ENCODE results near the gene MAPK12.
A peak's percentile ranks its signal among the peaks of the same experiment; 100 is the strongest.
"Not testable (repeated sequence)": the region's sequence is repeated elsewhere in the genome, so short reads cannot be mapped to it uniquely, and the experiment has no call there.

Gene MAPK12

DNA sequence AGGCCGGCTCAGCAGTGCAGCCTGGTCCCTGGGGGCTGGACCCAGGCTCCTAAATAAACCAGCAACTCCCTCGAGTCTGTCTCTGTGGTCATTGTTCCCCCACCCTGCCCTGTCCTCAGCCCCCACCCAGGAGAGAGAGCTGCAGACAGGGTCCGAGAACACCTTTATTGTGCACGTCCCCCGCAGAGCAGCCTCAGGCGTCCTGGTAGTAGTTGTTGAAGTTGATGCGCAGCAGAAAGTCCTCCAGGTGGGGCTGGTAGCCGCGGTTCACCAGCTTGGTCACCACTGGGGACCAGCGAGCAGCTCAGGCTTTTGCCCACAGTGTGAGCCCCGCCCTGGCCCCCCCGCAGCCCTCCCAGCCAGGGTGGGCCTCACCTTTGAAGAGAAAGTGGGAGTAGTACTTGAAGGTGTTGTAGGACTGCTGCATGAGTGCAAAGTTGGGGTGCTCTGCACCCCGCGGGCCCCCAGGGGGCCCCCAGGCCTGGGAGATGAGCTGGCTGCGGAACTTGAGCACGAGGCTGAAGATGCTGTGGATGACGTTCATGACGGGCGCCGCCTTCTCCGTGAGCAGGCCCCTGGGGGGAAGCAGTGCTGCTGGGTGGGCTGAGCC is 43.8 kb downstream of the MAPK12 start:
- no peak for DNase-seq (ENCODE audit: low read depth in 1 of 2, low spot score in 1 of 2)

DNA sequence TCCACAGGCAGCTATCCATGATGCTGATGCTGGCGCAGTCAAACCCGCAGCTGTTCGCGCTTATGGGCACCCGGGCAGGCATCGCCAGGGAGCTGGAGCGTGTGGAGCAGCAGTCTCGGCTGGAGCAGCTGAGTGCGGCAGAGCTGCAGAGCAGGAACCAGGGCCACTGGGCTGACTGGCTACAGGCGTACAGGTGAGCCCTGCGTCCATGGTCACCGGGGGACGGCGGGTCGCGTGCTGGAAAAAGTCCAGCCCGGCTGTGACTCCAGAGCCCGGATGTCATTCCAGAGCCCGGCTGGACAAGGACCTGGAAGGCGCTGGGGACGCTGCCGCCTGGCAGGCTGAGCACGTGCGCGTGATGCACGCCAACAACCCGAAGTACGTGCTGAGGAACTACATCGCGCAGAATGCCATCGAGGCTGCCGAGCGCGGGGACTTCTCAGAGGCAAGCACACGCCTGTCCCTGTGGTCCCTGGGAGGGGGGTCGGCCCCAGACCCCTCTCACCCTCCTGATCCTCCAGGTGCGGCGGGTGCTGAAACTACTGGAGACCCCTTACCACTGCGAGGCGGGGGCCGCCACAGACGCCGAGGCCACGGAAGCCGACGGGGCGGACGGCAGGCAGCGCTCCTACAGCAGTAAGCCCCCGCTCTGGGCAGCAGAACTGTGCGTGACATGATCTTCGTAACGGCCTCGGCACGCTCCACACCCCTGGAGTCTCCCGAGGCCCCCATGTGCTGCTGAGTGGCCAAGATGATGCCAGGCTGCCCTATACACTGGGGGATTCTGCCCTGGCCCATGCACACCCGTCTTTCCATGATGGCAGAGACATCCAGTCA is 44.6 kb downstream of the MAPK12 start:
- DNase-seq (ENCODE audit: low read depth in 1 of 2, low spot score in 1 of 2): no peak

DNA sequence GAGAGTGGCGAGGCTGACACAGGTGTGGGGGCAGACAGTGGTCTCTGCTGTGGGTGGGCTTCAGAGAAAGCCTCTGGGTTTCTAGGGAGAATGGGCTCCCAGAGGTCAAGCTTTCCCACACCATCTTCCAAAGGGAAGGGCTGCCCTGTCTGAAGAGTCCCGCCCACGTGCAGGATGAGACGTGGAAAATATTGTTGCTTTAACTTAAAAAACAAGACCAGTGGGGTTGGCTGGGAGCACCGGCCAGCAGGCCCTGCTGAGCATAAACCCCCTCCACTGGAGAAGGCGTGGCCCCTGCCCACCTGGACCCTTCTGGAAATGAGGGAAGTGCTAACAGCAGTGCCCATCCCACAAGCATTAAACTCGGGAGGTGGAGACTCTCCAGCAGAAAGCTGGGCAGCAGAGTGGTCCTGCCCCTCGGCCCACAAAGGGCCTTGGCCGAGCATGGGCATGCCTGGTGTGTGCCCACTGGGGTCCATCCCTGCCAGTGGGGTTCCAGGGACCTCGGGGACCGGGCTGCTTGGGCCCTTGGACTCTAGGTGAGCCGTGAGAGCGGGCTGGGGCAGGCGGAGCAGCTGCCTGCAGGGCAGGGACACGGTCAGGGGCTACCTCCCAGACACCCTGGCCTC is 45.3 kb downstream of the MAPK12 start:
- DNase-seq (ENCODE audit: low read depth in 1 of 2, low spot score in 1 of 2): no peak

DNA sequence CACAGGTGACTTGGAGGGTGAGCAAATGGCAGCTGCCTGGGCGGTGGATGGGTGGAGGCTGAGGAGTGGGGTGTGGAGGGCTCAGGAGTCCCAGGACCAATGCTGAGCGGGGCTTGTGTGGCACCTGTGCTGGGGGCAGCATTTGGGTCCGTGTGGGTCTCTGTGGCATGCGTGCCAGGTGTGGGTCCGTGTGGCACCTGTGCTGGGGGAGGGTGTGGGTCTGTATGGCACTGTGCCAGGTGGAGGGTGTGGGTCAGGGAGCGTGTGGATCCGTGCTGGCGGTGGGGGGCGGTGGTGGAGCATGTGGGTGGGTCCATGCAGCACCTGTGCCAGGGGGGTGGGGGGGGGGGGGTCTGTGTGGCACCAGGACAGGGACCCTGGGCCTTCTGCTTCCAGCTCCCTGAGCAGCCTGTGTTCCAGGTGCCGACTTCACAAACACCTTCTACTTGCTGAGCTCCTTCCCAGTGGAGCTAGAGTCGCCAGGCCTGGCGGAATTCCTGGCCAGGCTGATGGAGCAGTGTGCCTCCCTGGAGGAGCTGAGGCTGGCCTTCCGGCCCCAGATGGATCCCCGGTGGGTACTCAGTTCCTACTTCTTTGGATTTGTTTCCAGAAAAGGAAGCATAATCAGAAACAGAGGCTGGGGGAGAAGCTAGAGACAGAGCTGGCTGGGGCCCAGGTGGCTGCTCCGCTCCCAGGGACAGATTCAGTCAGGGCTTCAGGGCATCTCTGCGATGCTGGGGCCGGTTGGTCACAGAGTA is 46.0 kb downstream of the MAPK12 start:
- no peak for DNase-seq (ENCODE audit: low read depth in 1 of 2, low spot score in 1 of 2)

DNA sequence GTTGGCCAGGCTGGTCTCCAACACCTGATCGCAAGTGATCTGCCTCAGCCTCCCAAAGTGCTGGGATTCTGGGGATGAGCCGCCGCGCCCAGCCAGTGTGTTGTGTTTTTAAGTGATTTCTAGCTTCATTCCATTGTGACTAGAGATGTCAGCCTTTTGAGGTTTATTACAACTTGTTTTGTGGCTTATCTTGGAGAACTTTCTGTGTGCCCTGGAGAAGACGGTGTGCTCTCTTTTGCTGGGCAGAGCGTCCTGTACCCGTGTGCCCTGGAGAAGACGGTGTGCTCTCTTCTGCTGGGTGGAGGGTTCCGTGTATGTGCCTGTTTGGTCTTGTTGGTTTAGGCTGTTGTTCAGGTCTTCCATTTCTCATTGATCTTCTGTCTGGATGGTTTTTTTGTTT is 48.2 kb downstream of the MAPK12 start:
- DNase-seq (ENCODE audit: low read depth in 1 of 2, low spot score in 1 of 2): no peak

DNA sequence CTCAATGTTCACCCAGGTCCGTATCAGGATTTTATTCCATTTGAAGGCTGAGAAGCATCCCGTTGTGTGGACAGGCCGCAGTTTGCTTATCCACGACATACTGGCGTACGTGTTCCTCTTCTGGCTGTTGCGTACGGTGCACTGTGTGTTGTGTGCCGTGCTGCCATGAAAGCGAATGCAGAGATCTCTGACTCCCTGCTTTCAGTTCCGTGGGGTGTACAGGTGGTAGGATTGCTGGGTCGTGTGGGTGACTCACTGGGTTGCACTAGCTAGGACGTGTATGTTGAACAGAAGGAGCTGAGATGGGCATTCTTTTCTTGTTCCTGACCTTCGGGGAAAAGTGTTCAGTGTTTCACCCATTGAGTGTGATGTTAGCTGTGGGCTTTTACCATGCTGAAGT is 50.3 kb downstream of the MAPK12 start:
- DNase-seq (ENCODE audit: low read depth in 1 of 2, low spot score in 1 of 2): no peak

DNA sequence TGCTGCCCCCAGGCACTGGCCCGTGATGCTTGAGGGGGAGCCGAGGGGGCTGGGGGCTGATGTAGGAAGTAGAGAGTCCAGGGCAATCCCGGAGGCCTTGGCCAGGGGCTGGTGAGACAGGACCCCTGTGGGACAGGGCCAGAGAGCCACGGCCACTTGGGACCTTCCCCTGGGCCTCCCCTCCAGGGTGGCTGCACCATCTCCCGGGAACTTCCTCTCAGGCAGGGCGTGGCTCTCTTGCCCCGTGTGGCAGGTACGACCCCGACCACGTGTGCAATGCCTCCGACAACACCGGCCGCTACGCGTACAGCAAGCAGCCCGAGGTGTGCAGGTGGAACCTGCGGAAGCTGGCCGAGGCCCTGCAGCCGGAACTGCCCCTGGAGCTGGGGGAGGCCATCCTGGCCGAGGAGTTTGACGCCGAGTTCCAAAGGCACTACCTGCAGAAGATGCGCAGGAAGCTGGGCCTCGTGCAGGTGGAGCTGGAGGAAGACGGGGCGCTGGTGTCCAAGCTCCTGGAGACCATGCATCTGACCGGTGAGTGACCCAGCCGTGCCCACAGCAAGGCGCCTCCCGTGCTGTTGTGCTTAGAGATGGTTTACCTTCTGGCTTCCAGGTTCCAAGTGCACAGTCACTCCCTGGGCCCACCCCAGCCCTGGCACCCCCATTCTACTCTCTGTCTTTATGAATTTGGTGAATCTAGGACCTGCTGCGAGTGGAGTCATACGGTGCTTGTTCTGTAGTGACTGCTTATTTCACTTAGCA is 50.9 kb downstream of the MAPK12 start:
- DNase-seq (ENCODE audit: low read depth in 1 of 2, low spot score in 1 of 2): no peak

DNA sequence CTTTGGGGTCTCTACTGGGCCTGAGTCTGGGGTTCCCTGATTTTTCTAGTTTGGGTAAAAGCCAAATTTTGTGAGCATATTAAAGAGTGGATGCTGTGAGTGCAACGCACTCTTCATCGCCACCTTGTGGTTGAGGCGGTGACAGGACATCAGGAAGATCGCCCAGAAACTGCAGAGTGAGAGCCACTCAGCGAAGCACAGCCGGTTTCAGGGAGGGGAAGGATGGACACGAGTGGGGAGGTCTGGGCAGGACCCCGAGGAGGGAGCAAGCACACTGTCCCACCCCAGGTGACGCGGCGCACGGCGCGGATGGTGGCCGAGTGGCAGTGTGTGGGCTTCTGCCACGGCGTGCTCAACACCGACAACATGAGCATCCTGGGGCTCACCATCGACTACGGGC is 51.6 kb downstream of the MAPK12 start:
- peak; percentile 50 to 52 for DNase-seq (ENCODE audit: low read depth in 1 of 2, low spot score in 1 of 2)

DNA sequence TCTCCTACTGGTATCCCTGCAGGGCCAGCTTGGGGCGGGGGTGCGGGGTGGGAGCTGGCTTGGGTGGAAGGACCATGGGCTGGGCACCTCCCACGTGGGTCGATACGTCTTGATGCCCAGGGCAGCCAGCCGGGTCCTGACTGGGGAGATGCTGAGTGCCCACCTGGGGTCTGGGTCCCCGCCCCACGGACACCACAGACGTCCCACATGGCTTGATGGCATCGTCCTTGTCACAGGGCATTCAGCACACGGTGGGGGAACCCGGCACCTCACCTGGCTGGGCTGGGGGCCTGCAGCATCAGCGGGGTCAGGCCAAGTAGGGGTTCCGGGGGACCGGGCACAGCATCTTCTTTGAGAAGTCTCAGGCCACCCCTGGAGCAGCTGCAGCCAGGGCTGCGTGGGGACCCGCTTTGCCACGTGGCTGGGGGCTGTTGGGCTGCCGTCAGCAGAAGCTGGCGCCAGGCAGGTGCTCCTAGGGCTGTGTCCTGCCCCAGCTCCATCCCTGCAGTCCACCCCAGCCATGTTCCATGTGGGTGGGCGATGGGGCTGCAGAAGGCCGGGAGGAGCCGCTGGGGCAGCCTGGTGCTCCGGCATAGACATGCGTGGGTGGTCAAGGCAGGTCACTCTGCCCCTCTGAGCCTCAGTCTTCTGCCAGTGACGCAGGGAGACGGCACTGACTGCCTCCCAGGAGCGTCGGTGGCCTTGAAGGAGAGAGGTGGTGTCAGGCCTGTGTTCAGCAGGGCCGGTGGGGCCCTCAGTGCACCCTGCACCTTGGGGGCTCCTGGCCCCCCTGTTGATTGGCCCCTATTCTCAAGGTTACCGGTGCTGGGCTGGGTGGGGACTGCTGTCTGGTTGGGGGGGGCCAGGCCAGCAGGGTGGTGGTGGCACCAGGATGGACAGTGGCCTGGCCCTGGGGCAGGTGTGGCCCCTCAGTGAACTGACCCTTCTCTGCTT is 52.3 kb downstream of the MAPK12 start:
- DNase-seq (ENCODE audit: low read depth in 1 of 2, low spot score in 1 of 2): no peak

DNA sequence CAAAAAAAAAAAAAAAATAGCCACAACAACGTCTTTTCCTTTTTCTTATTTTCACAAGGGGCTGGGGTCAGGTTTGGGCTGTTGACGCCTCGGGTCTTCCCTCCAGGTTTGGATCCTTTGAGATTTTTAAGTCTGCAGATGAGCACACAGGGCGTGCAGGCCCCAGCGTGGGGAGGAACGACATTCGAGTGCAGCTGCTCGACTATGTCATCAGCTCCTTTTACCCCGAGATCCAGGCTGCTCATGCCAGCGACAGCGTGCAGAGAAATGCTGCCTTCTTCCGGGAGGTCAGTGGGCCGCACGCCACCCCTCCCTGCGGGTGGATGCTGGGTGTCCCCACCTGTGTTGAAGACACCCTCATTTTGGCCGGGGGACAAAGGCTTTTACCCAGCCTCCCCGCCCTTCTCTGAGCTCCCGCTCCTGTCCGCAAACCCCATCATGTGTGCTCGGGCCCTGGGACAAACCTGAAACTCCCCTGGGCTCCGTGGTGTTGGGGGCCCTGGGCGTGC is 53.0 kb downstream of the MAPK12 start:
- DNase-seq (ENCODE audit: low read depth in 1 of 2, low spot score in 1 of 2): no peak

DNA sequence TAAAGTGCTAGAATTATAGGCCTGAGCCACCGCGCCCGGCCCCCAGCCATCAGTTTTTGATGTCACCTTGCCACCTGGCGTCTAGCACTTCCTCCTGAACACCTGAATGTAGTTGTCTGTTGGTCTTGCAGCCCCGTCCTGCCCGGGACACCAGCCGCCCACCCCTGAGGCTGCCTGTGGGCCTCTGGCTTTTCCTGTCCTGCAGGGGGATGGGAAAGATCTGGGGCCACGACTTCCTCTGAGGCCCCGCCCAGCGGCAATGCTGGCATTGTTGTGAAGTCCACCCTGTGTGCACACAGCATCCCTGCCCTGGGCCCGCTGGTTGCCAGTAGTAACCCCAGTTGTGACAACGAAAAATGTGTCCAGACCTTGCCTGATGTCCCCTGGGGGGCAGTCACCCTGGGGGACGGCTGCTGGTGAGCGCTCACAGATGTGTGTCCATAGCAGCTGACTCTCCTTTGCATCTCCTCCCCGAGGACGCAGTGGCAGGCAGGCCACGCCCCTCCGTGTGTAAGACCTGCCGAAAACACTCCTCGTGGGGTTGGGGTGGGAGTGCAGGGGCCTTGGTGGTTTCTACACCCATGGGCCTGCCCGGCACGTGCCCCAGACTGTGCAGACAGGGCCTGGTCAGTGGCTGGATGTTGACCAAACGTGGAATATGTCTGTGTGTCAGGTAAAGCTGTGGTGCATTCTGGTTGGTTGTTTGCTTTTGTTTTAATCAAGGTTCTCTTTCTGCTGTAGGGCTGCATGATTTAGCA is 53.9 kb downstream of the MAPK12 start:
- no peak for DNase-seq (ENCODE audit: low read depth in 1 of 2, low spot score in 1 of 2)

DNA sequence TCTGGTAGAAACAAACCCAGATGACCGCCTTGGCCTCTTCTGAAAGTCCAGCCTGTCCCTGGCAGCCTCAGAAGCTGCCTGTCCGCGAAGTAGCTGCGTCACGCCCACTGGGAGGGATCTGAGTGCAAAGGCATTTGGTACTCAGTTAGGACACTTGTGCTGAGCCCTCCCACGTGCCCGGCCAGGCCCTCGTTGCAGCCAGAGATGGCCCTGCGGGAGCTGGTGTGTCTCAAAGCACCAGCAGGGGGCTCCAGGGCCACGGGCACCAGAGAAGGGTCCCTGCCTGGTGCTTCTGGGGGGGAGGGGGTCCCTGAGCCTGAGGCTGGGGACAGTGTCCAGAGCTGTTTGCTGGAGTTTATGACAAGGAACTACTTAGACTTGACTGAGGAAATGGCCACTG is 54.9 kb downstream of the MAPK12 start:
- no peak for DNase-seq (ENCODE audit: low read depth in 1 of 2, low spot score in 1 of 2)

DNA sequence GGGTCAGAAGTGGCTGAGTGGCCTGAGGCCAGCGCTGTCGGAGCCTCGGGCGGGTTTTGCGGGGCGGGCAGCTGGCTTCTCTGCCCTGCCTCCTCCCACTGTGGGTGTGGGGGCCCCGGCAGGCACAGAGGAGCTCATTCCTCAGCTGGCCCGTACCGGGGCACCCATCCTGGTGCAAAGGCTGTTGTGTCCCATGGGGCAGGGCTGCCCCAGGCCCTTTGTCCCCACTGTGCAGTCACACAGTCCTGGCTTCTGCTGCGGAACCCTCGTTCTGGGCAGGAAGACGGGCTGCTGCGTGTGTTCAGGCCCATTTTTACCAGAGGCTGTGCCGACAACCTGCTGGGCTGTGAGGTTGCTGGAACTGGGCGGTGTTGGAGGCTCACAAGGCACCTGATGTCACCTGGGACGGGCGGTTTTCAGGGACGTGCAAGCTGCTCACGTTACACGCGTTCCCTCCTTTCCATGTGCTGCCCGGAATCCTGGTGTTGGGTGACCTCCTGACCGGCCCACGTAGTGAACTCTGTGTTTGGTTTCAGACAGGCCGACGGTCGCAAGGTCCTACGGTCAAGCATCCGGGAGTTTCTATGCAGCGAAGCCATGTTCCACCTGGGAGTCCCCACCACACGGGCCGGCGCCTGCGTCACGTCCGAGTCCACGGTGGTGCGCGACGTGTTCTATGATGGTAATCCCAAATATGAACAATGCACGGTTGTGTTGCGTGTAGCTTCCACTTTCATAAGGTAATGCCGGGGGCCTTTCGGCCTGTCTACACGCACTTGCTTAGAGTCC is 55.5 kb downstream of the MAPK12 start:
- DNase-seq (ENCODE audit: low read depth in 1 of 2, low spot score in 1 of 2): no peak

DNA sequence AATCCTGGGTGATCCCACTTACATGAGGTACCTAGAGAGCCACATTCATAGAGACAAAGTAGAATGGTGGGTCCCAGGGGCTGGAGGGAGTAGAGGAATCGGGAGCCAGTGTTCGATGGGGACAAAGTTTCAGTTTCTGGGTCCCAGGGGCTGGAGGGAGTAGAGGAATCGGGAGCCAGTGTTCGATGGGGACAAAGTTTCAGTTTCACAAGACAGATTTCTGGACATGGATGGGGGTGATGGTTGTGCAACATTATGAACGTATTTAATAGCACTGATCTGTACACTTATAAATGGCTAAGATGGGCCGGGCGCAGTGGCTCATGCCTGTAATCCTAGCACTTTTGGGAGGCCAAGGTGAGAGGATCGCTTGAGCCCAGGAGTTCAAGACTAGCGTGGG is 56.5 kb downstream of the MAPK12 start:
- DNase-seq (ENCODE audit: low read depth in 1 of 2, low spot score in 1 of 2): not testable (repeated sequence)

DNA sequence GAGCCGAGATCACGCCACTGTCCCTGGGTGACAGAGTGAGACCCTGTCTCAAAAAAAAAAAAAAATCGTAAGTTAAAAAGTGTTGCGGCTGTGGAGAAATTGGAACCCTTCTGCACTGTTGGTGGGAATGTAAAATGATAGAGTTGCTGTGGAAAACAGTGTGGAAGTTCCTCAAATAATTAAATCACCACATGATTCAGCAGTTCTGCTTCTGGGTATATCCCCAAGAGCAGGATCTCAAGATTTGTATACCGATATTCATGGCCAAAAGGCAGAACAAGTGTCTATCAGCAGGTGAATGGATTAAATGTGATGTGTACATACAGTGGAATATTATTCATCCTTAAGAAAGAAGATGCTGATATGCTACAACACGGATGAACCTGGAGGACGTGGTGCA is 56.9 kb downstream of the MAPK12 start:
- DNase-seq (ENCODE audit: low read depth in 1 of 2, low spot score in 1 of 2): no peak

DNA sequence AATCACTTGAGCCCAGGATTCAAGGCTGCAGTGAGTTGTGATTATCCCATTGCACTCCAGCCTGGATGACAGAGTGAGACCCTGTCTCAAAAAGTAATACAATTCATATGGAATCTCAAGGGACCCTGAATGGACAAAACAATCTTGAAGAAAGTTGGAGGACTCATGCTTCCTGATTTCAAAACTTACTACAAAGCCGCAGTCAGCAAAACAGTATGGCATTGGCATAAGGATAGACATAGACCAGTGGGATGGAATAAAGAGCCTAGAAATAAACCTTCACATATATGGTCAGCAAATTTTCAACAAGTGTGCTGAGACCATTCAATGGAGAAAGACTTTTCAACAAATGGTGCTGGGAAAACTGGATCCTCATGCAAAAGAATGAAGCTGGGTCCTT is 58.2 kb downstream of the MAPK12 start:
- no peak for DNase-seq (ENCODE audit: low read depth in 1 of 2, low spot score in 1 of 2)

Data from stimulated activated CD4-positive, alpha-beta T cell treated with anti-CD3 and anti-CD28 coated beads, Interleukin-15, amount 100 ng/mL, for 1 hour (primary cell).